NCI-H2196 treated with DMSO at 0.1 percent for 48 hours (cell line): ENCODE data around the gene CBX2.

Experiments used
- DNase-seq: peaks from one replicate; lab custom pipeline; 2025; ENCODE audit not compliant: unreplicated experiment; lab: John Stamatoyannopoulos, UW

CBX2 gene

GRCh38 chr17:79786930-79787643, 9.1 kb downstream of the CBX2 start:
- DNase-seq, result no peak

GRCh38 chr17:79788455-79788854, 10.5 kb downstream of the CBX2 start:
- no peak for DNase-seq

GRCh38 chr17:79788989-79789942, 11.3 kb downstream of the CBX2 start:
- no peak for DNase-seq

GRCh38 chr17:79789943-79790804, 12.2 kb downstream of the CBX2 start:
- no peak for DNase-seq

GRCh38 chr17:79790805-79791734, 13.1 kb downstream of the CBX2 start:
- no peak for DNase-seq

GRCh38 chr17:79791735-79792161, 13.8 kb downstream of the CBX2 start:
- no peak for DNase-seq

- no peak for DNase-seq
These were observed 14.5 kb downstream of the CBX2 start for GRCh38 chr17:79792341-79792871.

- DNase-seq, result no peak
These were observed 15.3 kb downstream of the CBX2 start for GRCh38 chr17:79792984-79793923.

GRCh38 chr17:79793924-79794304, 16.0 kb downstream of the CBX2 start:
- no peak for DNase-seq

GRCh38 chr17:79794659-79795511, 16.9 kb downstream of the CBX2 start:
- DNase-seq, result no peak

- DNase-seq, result no peak
These were observed 18.0 kb downstream of the CBX2 start for GRCh38 chr17:79795795-79796443.

- DNase-seq, result no peak
These were observed 18.5 kb downstream of the CBX2 start for GRCh38 chr17:79796444-79796762.

GRCh38 chr17:79796763-79797491, 19.0 kb downstream of the CBX2 start, which contains the start of gene CBX8:
Gene CBX8 (minus strand): TSS chr17:79797077. CDS start chr17:79796998, 79 bp downstream.
- DNase-seq, result peak; percentile 100

GRCh38 chr17:79797492-79798298, 19.7 kb downstream of the CBX2 start:
- DNase-seq, result peak; percentile 66

GRCh38 chr17:79798299-79799173, 20.6 kb downstream of the CBX2 start:
- peak; percentile 31 for DNase-seq
